ENCODE measurements around the gene DUS2.
"Not testable (repeated sequence)": the region's sequence is repeated elsewhere in the genome, so short reads cannot be mapped to it uniquely, and the experiment has no call there.

Gene DUS2

DNA sequence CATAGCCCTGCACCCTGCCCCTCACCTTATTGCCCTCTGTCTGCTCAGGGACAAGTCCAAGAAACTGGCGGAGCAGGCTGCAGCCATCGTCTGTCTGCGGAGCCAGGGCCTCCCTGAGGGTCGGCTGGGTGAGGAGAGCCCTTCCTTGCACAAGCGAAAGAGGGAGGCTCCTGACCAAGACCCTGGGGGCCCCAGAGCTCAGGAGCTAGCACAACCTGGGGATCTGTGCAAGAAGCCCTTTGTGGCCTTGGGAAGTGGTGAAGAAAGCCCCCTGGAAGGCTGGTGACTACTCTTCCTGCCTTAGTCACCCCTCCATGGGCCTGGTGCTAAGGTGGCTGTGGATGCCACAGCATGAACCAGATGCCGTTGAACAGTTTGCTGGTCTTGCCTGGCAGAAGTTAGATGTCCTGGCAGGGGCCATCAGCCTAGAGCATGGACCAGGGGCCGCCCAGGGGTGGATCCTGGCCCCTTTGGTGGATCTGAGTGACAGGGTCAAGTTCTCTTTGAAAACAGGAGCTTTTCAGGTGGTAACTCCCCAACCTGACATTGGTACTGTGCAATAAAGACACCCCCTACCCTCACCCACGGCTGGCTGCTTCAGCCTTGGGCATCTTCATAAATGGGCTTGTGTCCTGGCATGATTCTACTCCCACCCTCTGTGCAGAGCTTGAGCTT, 55.8 kb downstream of the DUS2 start:
- no peak for DNase-seq

GRCh38 chr16:68079376-68079625, 56.2 kb downstream of the DUS2 start:
- DNase-seq: no peak

DNA sequence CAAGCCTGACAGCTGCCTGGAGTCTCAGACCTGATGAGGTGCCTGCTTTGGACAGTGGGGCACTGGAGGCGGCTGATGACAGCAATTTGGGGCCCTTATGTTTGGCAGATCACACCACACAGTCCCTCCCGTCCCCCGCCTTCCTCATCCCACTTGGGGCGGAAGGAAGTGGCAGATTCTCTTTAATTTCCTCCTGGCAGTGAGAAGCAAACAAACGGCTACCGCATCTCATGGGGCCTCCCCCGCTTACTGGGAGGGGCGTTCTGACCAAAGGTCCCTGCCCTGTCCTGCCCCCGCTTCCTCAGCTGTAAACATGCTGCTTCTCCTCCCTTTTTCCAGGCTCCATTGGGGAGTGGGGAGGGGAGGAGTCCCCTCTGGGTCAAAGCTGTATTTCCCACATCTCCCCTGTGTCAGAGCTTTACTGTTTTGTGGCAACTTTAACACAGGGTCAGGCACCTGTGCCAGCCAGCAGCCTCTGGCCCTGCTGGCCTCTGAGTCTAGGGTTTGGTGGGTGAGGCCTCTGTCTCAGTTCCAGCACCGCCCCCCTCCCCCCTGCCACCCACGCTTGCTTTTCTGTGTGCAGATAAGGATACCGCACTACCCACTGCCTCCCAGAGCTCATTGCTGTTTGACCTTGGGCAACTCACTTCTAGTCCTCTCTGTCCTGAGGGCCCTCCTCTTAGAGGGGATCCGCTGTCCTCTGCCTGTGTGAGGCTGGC, 56.7 kb downstream of the DUS2 start:
- DNase-seq: no peak

DNA sequence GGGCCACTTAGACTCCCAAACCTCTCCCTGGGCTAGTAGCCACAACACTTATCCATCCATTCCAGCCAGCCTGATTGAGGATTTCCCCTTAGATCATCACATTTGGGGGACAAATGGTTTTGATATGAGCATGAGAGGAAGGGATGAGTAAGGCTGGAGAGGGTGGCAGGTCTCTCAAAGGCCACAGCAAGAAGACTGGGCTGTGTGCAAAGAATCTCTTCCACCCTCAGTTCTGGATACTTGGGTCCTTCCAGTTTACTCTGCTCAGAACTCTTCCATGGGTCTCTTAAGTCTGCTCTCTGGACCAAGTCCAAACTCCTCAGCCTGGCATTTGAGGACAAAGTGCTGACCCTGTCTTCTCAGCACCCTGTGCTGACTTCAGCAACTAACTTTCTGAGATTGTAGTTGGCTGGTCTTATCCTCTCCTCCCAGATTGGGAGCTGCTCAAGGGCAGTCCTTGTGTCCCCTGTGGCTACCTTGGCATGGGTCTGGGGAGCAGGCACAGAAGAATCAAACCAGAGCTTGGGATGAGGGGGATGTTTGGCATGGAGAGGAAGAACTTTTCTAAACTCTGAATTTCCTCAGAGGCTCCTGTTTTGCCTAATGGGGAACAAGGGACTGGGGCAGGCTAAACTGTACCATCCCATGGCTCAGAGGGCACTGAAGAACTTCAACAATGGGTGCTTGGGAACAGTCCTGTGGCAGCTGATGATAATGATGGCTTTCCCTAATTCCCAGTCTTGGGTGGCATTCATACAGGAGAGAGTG, 59.0 kb downstream of the DUS2 start:
- no peak for DNase-seq

DNA sequence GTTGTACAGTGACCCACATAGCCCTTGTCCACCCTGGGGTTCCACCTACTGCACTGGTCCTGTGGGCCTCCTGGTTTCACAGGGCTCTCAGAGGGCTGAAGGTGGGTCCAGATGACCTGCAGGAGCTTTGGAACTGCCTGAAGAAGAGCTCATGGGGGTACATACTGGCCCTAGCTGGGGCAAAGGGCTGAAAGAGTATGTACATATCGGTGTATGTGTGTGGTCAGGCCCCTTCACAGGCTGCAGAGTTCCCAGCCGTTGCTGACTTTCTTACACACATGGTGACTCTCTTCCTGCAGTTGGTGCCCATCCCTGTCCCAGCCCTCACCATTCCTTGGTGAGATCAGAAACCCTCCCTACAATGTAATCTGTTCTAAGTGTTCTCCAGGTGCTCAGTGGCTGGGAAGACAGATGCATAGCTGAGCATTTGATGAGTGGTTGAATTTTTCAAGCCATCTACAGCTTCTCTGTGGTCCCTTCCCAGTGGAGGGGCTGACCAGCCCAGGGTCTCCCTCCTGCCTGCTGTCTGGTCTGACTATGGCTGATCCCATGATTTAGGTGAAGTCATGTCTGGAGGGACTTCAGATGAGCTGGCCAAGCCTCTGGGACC, 59.6 kb downstream of the DUS2 start:
- DNase-seq: no peak

DNA sequence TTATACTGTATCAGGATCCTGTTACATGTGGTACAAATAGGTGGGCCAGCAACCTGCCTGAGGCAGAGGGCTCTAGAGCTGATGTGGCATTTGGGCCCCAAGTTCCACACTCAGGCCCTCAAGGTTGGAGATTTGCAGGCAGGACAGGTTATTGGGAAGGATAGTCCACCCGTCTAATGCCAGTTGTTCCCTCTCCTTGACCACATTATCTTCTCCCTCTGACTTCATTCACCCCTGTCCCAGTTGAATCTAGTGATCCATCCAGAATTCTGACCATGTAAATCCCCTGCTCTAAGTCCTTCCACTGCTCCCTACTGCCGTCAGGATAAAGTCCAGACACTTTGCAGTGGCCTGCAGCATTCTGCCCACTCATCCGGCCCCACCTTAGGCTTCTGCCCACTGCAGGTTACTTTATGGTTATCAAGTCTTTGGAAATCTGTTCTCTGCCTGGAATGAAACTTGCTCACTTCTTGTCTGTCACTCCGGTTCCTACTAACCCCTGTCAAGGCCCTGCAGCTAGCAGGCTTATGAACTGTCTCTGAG, 60.2 kb downstream of the DUS2 start:
- no peak for DNase-seq

DNA sequence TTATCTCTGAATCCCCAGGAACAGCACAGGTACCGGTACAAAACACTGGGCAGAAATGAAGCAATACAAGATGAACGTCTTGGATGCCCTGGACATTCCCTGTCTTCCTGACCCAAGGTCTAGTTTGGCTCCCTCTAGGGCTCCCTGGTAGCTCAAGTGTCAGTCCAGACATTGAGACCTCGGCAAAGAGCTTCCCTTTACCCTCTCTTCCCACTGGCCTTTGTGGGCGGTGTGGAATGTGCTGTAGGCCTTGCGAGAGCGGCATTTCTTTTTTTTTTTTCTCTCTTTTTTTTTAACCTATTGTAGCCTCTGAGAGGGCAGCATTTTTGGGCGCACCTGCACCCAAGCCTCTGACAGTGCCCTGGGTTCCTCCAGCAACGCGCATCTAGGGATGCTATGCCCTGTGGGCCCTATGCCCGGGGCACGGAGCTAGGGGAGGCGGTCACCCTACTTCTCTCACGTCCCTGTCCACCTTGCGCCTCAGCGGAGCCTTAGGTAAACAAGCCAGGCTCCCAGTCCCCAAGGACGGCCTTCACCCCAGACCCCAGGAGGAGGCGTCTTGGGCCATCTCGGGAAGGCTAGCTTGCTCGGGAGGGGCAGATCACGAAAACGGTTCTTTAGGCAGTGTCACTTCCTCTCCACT, 60.9 kb downstream of the DUS2 start:
- no peak for DNase-seq

DNA sequence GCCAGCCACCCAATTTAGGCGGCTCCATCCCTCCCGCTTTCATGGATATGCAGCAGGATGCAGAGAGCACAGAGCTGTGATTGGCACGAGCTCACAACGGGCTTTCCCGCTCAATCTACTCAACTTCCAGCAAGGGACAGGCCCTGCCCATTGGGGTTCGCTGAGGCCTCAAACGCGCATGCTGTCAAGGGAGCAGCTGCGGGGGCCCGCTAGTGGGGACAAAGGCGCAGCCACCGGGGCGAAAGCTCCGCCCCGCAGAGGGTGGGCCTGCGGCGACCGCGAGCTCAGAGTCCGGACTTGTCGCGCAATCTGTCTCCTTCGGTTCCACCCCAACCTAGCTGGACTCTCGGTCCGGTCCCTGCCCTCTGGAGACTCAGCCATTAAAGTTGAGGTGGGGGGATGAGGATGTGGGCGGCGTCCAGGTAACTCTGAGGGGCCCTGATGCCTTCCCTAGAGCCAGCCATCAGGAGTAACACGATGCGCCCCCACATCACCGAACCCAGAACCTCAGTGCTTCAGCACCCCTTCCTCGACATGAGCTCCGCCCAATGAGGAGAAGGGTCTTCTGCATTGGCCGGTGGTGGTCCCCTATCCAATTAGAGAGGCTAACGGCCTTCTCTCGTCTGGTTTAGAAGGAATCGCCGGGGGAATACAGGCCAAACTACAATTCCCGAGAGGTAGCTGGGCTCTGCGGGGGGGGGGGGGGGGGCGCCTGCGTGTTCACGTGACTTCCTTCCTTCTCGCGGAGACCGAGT, 61.6 kb downstream of the DUS2 start:
- DNase-seq: peak; percentile 87

DNA sequence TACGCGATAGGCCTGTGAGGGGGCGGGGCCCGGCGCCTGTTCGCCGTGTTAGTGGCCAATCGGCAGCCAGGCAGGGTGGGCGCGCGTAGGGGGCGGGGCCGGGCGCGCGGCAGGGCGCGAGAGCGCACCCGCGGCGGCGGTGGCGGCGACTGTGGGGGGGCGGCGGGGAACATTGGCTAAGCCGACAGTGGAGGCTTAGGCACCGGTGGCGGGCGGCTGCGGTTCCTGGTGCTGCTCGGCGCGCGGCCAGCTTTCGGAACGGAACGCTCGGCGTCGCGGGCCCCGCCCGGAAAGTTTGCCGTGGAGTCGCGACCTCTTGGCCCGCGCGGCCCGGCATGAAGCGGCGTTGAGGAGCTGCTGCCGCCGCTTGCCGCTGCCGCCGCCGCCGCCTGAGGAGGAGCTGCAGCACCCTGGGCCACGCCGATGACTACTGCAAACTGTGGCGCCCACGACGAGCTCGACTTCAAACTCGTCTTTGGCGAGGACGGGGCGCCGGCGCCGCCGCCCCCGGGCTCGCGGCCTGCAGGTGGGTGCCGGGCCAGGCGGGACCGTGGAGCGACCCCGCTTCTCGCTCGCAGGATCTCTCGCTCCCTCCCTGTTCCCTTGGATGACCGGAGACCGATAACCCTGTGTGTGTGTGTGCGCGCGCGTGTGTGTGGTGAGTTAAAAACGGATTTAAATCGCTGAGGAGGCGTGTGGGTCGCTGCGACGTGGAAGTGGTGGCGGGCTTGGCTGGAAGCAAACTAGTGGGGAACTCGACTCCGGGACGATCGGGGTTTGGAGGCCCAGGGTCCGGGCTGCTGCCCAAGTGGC, 62.4 kb downstream of the DUS2 start, which contains the start of gene NFATC3:
Gene NFATC3 (plus strand): TSS at position 112 of the 813 bp plus-strand sequence. CDS start 312 bp downstream, at position 424.
- DNase-seq: no peak

DNA sequence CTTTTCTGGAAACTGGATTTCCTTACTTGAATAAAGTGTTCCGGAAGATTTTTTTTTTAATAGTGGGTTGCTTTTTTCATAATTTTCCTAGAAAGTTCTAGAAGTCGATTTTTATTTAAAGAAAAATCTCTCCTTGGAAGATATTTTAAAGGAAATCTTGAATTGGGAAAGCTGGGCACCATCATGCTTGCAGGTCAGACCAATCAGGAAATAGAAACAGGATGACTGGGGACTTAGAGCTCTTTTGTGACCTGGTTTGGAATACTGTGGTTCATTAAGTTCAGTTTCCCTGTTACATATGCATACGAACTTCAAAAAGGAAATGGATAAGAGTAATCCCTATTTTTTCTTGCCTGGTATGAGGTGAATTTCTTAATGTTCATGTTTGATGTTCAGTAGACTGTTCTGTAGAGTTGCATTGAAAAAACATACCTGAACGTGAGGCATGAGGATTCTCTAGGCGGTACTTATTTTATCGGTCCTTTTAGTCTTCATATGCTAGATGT, 63.3 kb downstream of the DUS2 start:
- DNase-seq: peak; percentile 28

DNA sequence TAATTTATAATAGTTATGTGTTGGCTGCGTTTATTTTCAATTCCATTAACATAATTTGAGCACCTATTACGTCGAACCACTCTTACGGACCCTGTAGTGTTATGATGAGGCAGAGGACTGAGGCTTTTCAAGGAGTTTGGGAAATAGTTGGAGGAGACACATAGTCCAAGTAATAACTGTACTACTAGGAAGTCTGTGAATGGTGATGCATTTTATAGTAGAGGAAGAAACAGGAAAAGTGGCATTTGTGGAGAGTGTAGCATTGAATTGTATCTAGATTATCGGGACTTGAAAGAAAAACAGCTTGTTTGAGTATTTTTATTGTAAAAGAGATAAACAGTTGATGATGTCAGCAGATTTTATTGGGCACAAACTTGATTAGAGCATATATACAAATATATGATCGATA, 63.8 kb downstream of the DUS2 start:
- no peak for DNase-seq

GRCh38 chr16:68087688-68088087, 64.6 kb downstream of the DUS2 start:
- DNase-seq: no peak

GRCh38 chr16:68088130-68088972, 65.3 kb downstream of the DUS2 start:
- no peak for DNase-seq

GRCh38 chr16:68089067-68089466, 66.0 kb downstream of the DUS2 start:
- DNase-seq: no peak

DNA sequence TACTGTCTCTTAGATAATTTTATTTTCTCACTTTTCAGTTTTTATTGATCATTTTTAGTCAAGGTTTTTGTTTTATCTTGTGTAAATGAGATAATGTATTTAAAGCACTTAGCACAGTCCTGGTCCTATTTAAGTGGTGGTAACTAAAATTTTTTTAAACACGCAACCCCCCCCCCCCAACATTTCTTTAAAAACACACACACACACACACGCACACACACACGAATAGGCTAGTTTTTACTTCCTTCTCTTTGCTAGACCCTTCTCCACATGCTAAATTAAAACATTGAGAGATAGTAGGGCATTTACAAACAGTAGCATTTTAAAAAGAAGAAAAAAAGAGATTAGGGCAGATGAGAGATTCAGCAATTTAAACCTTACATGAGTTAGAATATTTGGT, 67.0 kb downstream of the DUS2 start:
- no peak for DNase-seq

DNA sequence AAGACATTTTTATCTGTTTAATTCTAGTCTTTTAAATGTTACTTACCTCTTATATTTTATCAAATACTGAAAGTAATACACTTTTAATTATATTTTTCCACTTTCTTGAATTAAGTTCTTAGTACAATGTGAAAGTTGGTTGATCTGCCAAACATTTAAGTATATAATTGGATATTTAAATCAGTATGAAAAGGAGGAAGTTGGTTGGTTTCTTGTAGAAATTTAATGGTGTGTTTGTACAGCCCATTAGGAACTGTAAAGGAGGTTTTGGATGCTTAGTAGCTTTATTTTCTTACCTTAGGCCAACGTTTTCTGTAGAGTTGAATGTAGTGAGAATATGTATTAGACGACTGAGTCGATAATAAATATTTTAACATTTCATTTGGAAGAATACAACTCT, 67.4 kb downstream of the DUS2 start:
- DNase-seq: no peak

DNA sequence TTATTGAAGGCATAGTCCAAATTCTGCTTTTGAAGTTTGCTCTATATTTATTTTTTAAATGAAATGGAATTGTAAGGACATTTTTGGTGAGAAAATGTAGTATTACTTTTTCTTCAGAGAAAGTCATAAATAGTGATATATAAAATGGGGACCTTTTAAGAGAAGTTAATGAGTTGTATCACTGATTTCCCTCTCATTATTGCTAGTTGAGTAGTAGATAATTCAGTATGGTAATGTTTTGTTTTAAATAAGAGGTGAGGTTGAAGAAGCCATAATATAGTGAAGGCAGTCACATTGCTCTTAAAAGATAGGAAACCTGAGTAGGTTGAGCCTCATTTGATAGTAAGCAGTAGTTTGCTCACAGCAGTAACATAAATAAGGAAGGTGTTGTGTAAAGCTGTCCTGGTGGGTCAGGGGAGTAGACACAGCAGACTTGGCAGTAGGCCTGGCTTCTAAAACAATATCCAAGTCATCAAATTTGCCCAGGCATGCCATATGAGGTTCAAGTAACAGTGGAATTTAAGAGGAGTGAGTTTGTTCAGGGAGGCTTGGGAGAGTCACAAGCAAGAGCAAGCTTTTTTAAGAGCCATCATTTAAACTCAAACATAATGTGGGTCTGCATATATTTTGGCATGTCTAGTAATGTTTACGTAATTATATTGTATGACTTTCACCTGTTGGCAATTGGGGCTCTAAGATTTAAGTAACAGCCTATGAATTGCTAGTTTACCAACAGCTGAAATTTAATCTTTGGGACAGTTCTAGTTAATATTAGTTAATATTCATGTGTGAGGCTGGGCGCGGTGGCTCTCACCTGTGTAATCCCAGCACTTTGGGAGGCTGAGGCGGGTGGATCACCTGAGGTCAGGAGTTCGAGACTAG, 68.5 kb downstream of the DUS2 start:
- DNase-seq: peak; percentile 45

DNA sequence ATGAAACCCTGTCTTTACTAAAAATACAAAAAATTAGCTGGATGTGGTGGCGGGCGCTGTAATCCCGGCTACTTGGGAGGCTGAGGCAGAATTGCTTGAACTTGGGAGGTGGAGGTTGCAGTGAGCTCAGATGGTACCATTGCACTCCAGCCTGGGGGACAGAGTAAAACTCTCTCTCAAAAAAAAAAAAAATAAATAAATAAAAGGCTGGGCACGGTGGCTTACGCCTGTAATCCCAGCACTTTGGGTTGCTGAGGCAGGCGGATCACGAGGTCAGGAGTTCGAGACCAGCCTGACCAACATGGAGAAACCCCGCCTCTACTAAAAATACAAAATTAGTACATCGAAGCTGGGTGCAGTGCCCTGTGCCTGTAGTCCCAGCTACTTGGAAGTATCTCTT, 69.2 kb downstream of the DUS2 start:
- DNase-seq: not testable (repeated sequence)
